ENCODE results near the gene WDR5B.

GRCh38 chr3:122451371-122451770, 35.5 kb upstream of the WDR5B start:
- TF ChIP-seq POLR2AphosphoS5 (IDR thresholded peaks at IDR 0.05; ENCODE audit: low read depth, low read length), result no peak
- no peak for TF ChIP-seq TAF1 (IDR thresholded peaks at IDR 0.05; ENCODE audit: low read depth, low read length)
- TF ChIP-seq POLR2A (IDR thresholded peaks at IDR 0.05; ENCODE audit: low read depth, low read length), result no peak
